HL-60 (cell line): ENCODE results near the gene AKT1.

Experiments used
- CTCF ChIP-seq: IDR thresholded peaks from one replicate; pipeline ENCODE4 v1.5.1; 2011; ENCODE audit warnings: low read length, control low read depth, inconsistent platforms; ENCODE audit not compliant: insufficient read depth
- GABPA ChIP-seq: IDR thresholded peaks from 2 replicates; pipeline ENCODE4 v1.6.1; 2012; ENCODE audit warnings: low read depth
- POLR2AphosphoS5 ChIP-seq: IDR thresholded peaks from 2 replicates; pipeline ENCODE4 v1.6.1; 2012; ENCODE audit warnings: low read depth

DNA sequence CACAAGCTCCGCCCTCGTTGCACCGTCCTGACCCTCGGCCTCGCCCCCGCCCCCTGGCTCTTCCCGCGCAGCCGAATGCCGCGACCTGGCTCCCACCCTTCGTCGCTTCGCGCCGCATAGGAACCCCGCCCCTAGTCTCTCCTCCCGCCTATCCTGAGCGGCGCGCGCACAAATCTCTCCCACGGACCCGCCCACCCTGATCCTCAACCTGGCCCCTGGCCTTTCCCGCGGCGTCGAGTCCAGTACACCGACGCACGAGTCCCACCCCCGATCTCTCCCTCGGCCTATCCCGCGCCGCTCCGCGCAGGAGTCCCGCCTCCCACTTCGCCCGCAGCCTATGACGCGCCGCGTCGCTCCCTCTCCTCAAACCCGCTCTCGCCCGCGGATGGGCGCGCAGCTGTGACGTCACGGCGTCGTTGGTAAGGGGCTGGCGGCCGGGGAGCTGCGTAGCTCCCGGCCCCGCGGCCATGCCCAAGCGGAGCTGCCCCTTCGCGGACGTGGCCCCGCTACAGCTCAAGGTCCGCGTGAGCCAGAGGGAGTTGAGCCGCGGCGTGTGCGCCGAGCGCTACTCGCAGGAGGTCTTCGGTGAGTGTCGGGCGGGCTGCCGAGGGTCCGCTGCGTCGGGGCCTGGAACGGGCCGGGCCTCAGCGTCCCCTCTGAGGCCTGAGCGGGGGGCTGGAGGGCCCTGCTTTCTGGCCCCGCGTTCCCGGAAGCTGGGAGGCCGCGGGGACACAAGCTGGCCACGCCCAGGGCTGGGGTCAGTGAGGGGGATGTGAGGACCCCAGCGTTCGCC, 42.6 kb downstream of the AKT1 start, which contains the start of gene SIVA1:
- TF ChIP-seq GABPA (no peak), CTCF (no peak), POLR2AphosphoS5 (peak; percentile 79; the same call in 1 of the 2 replicates)
